Esophagus muscularis mucosa (tissue), 4 donors: ENCODE measurements around the gene ATF6. TPM values are rescaled to one million over a fixed set of nuclear protein-coding genes. Genes with fewer than 3 reads are reported as not detected.

ENCODE experiments used
- DNase-seq: peaks from one replicate; pipeline ENCODE4 v3.0.0-alpha.2; 2017; ENCODE audit errors: extremely low spot score
- H3K27ac ChIP-seq, 4 donors: fragments of 200-600 bp; sonication (generic); replicated peaks in 1 of 4; 1 replicate in 3 of 4; 2 replicates in 1 of 4; pipeline ENCODE4 v1.5.1; 2016 to 2019; ENCODE audit warnings: mild to moderate bottlenecking in 1 of 4
- H3K27me3 ChIP-seq, 4 donors: fragments of 200-600 bp; sonication (generic); one replicate each; pipeline versions ENCODE4 v1.5.1 to v1.6.0; 2016 to 2019
- H3K36me3 ChIP-seq, 4 donors: fragments of 200-600 bp; sonication (generic); one replicate each; pipeline ENCODE4 v1.5.1; 2016 to 2019
- H3K4me1 ChIP-seq, 4 donors: fragments of 200-600 bp; sonication (generic); one replicate each; pipeline ENCODE4 v1.5.1; 2016 to 2019
- H3K4me3 ChIP-seq, 4 donors: fragments of 200-600 bp; sonication (generic); 1 replicate in 2 of 4; 2 replicates in 2 of 4; pipeline ENCODE4 v1.5.1; 2016 to 2019; ENCODE audit warnings: mild to moderate bottlenecking in 4 of 4, moderate library complexity in 1 of 4
- H3K9me3 ChIP-seq, 4 donors: fragments of 200-600 bp; sonication (generic); 1 replicate in 3 of 4; 2 replicates in 1 of 4; pipeline ENCODE4 v1.5.1; 2016 to 2019
- EP300 ChIP-seq: sonication (generic); formaldehyde crosslinking; IDR thresholded peaks from one replicate; pipeline ENCODE4 v1.6.1; 2017; ENCODE audit warnings: antibody characterized with exemption
- POLR2A ChIP-seq: fragments of 450-650 bp; IDR thresholded peaks from one replicate; pipeline ENCODE4 v1.6.1; 2017; ENCODE audit warnings: antibody characterized with exemption, moderate library complexity, mild to moderate bottlenecking, low read depth
- POLR2AphosphoS5 ChIP-seq, 2 donors: sonication (generic); formaldehyde crosslinking; IDR thresholded peaks; one replicate each; pipeline ENCODE4 v1.6.1; 2017; ENCODE audit warnings: antibody characterized with exemption in 2 of 2
- WGBS: methylation state at CpG from one replicate; pipeline ENCODE4 v1.1.5; 2018; 5-methylcytosine and 5-hydroxymethylcytosine counted together
- intact Hi-C: fragments of 100-400 bp; cut with DNase I; formaldehyde crosslinking; loops from one replicate; pipeline ENCODE4 v1.15.1; 2023
- total RNA-seq, 4 donors: library from RNA; depleted of rRNA; stranded (reverse); fragments of >200 nt; gene quantifications; one replicate each; pipeline versions ENCODE4 v1.1.0 to v1.2.1, GENCODE V29; 2016
- TF ChIP-seq, protein P1 (sequence below), 3 experiments: fragments of 200-600 bp in 2 of 3; fragments of 450-650 bp in 1 of 3; sonication (generic) in 2 of 3; IDR thresholded peaks; one replicate each; pipeline ENCODE4 v1.5.1; 2017 to 2019; ENCODE audit warnings: antibody characterized with exemption in 3 of 3, mild to moderate bottlenecking in 2 of 3, moderate library complexity in 1 of 3

ATF6 gene
- total RNA-seq, 4 donors from 2014 or later: 24.5 to 30.6 (median 27.4) TPM

DNA sequence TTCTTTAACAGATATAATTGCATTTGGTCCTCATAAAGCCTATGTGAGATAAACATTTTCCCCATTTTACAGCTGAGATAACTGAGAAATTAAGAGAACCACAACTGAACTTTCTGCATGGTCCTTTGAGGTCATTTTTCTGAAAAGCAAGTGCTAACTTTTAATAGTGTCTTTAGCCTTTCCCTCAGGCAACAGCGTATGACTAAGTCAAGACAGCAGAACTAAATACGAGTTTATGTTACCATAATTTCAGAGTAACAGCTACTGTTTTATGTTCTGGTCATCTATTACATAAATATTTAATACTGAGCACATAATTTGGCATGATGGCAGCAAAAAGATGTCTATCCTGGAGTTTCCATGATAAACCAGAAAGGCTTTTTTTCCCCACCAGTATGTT lies 161.9 kb downstream of the ATF6 start:
- Histone ChIP-seq H3K9me3 (no peaks in the 10 kb centered on the region), H3K4me3 (no peak overlapping the region), H3K4me1 (peaks cover 0 to 5% (median 0%) of the 10 kb centered on the region in 4 donors), H3K36me3 (no peaks in the 10 kb centered on the region), H3K27me3 (no peaks in the 10 kb centered on the region), H3K27ac (no peak overlapping the region)
- TF ChIP-seq POLR2AphosphoS5 (IDR thresholded peaks at IDR 0.05) (no peak), POLR2A (no peak), EP300 (no peak)
- TF ChIP-seq, protein P1, sequence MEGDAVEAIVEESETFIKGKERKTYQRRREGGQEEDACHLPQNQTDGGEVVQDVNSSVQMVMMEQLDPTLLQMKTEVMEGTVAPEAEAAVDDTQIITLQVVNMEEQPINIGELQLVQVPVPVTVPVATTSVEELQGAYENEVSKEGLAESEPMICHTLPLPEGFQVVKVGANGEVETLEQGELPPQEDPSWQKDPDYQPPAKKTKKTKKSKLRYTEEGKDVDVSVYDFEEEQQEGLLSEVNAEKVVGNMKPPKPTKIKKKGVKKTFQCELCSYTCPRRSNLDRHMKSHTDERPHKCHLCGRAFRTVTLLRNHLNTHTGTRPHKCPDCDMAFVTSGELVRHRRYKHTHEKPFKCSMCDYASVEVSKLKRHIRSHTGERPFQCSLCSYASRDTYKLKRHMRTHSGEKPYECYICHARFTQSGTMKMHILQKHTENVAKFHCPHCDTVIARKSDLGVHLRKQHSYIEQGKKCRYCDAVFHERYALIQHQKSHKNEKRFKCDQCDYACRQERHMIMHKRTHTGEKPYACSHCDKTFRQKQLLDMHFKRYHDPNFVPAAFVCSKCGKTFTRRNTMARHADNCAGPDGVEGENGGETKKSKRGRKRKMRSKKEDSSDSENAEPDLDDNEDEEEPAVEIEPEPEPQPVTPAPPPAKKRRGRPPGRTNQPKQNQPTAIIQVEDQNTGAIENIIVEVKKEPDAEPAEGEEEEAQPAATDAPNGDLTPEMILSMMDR (IDR thresholded peaks at IDR 0.05): no peak
- WGBS: 65% methylated on average over 2 of the region's 2 CpGs
- no peak for DNase-seq
- intact Hi-C loops: no loop called here

DNA sequence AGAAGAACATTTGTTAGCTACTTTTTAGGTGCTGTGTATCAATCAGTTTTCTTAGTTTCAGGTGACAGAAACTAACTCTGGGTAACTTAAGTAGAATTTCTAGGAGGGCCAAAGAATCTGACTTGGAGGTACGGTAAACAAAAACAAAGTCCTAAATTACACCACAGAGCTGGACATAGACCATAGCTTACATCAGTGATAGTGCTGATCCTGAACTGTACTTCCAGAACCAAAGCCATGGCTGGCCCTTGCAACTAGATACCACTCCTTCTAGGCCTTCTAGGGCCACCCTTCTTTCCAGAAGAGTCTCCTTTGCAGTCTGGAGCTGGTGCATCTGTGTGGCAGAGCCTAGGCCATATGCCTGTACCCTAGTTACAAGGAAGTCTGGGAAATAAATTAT lies 163.0 kb downstream of the ATF6 start:
- intact Hi-C loops: no loop called here
- no peak overlapping the region for H3K4me3 ChIP-seq
- H3K4me1 ChIP-seq: peaks cover 0 to 5% (median 0%) of the 10 kb centered on the region in 4 donors
- no peak for DNase-seq
- 94% methylated on average over 1 of the region's 1 CpG for WGBS
- no peaks in the 10 kb centered on the region for H3K27me3 ChIP-seq
- H3K27ac ChIP-seq: no peak overlapping the region
- H3K9me3 ChIP-seq: no peaks in the 10 kb centered on the region
- H3K36me3 ChIP-seq: no peaks in the 10 kb centered on the region
- TF ChIP-seq, protein P1 (IDR thresholded peaks at IDR 0.05): no peak
- TF ChIP-seq POLR2AphosphoS5 (IDR thresholded peaks at IDR 0.05): no peak
- no peak for TF ChIP-seq EP300
- TF ChIP-seq POLR2A: no peak

DNA sequence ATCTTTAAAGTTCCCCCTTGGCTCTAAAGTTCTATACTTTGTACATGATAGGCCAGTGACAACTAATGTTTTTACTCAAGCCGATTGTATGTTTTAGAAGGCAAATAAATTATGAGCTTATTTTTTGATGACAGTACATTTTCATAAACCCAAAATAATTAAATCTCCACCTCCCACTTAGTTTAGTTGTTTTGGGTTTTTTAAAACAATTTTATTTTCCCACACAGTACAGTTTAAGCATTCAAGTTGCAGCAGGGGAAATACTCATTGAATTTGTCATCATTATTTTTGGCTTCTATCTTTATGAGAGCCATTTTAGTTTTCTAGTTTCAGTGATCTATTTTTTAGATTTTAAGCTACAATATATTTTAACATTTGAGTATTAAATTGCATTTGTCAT lies 163.9 kb downstream of the ATF6 start:
- Histone ChIP-seq H3K36me3 (no peaks in the 10 kb centered on the region), H3K9me3 (no peaks in the 10 kb centered on the region), H3K4me3 (no peak overlapping the region), H3K4me1 (peaks cover 0 to 5% (median 0%) of the 10 kb centered on the region in 4 donors), H3K27ac (no peak overlapping the region), H3K27me3 (no peaks in the 10 kb centered on the region)
- intact Hi-C loops: no loop called here
- WGBS: 64% methylated on average over 1 of the region's 1 CpG
- DNase-seq: no peak
- TF ChIP-seq, protein P1 (IDR thresholded peaks at IDR 0.05): no peak
- TF ChIP-seq POLR2A: no peak
- no peak for TF ChIP-seq EP300
- no peak for TF ChIP-seq POLR2AphosphoS5 (IDR thresholded peaks at IDR 0.05)

DNA sequence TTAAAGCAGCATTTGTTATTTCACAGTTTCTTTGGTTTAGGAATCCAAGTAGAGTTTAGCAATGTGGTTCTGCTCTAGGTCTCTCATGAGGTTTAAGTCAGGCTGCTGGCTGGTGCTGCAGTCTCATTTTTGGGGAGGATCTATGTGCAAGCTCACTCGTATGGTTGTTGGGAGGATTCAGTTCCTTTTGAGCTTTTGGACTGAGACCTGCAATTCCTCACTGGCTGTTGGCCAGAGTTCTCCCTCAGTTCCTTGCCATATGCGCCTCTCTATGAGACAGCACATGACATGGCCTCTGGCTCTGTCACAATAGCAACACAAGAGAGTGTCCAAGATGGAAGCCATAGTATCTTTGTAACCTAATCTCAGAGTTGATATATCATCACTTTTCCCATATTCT lies 166.5 kb downstream of the ATF6 start:
- DNase-seq: no peak
- H3K4me3 ChIP-seq: no peak overlapping the region
- H3K9me3 ChIP-seq: no peaks in the 10 kb centered on the region
- H3K27ac ChIP-seq: no peak overlapping the region
- H3K36me3 ChIP-seq: no peaks in the 10 kb centered on the region
- H3K4me1 ChIP-seq: peaks cover 0 to 5% (median 0%) of the 10 kb centered on the region in 4 donors
- intact Hi-C loops: no loop called here
- no peaks in the 10 kb centered on the region for H3K27me3 ChIP-seq
- WGBS: 62% methylated on average over 2 of the region's 2 CpGs
- no peak for TF ChIP-seq EP300
- TF ChIP-seq POLR2AphosphoS5 (IDR thresholded peaks at IDR 0.05): peak in 1 of 2 donors; percentile 8

DNA sequence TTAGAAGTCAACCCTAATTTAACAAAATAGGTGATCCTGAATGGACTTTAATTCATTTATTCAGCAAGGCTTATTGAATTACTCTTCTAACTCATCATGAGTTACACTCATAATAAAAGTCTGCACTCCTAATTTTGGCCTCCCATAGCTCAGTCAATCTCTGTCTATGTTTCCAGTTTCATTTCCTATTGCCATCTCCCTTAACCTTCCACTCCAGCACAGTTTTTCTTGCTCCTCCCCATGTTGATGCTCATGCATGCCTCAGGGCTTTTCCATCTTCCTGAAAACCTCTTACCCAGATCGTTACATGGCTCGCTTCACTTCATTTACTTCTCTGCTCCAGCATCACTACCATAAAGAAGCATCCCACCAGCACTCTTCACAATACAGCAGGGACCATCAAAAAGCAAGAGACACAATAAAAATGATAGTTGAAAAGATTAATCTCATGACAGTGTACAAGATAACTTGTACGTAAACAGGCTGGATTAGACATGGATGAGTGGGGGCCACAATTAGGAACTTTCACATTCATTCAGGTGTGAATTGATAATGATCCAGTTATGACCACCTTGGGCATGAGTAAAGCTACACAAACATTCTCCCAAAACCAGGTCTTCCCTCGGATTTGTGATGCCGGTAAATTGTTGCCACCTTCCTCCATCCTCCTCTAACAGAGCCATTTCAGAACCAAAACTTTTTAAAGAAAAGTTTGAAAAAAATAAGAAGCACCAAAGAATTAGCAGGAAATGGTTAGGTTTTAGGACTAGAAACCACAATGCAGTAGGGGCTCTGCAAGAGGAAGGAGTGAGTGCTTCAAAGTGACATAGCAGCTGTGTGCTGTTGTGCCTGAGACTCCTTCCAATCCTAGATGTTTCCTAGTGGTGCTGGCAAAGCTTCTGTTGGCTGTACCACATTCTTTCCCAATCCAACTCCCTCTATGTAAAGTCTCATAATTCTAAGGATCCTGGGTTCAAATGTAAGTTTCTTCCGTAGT lies 167.8 kb downstream of the ATF6 start:
- no peak overlapping the region for H3K4me3 ChIP-seq
- intact Hi-C loops: no loop called here
- DNase-seq: no peak
- TF ChIP-seq EP300 (no peak), POLR2A (no peak)
- no peaks in the 10 kb centered on the region for H3K4me1 ChIP-seq
- H3K36me3 ChIP-seq: peaks cover 0 to 3% (median 0%) of the 10 kb centered on the region in 4 donors
- no peaks in the 10 kb centered on the region for H3K27me3 ChIP-seq
- H3K27ac ChIP-seq: no peak overlapping the region
- no peaks in the 10 kb centered on the region for H3K9me3 ChIP-seq
- 82% methylated on average over 6 of the region's 6 CpGs for WGBS
